OCI-LY7 (cell line): Measurements from ENCODE around the gene ZNF554. TPM values are rescaled to one million over a fixed set of nuclear protein-coding genes. Genes with fewer than 3 reads are reported as not detected.

Source experiments
- BruUV-seq: library from RNA; stranded (reverse); fragments of 400-500 nt; replicated peaks from 2 replicates; lab custom pipeline; 2021; lab: Mats Ljungman, UMichigan
- CTCF ChIA-PET: fragments of 300-600 bp; sonication (Branson Sonifier 250); formaldehyde crosslinking; loops from one replicate; lab custom pipeline; 2022; ENCODE audit warnings: antibody characterized with exemption; ENCODE audit not compliant: unreplicated experiment; lab: Charles Lee
- POLR2A ChIA-PET: fragments of 300-600 bp; sonication (Branson Sonifier 250); formaldehyde crosslinking; loops from one replicate; lab custom pipeline; 2022; ENCODE audit warnings: antibody characterized with exemption; lab: Charles Lee
- DNase-seq: peaks from one replicate; pipeline ENCODE4 v3.0.0-alpha.2; 2015; ENCODE audit warnings: low spot score
- H2AFZ ChIP-seq: fragments of 200-600 bp; sonication (generic), shearing (Covaris generic); 2 replicates; pipeline ENCODE4 v1.6.1; 2014; ENCODE audit warnings: mild to moderate bottlenecking, antibody characterized with exemption, low read length, moderate library complexity
- H3K27ac ChIP-seq: fragments of 200-600 bp; sonication (generic); 2 replicates; pipeline ENCODE4 v1.5.1; 2014; ENCODE audit warnings: mixed run types, low read depth, mild to moderate bottlenecking, moderate library complexity, low read length, inconsistent platforms; ENCODE audit not compliant: poor library complexity, severe bottlenecking
- H3K36me3 ChIP-seq: fragments of 200-600 bp; sonication (generic); 2 replicates; pipeline ENCODE4 v1.6.1; 2014; ENCODE audit warnings: mild to moderate bottlenecking, antibody characterized with exemption, low read length, moderate library complexity, mixed read lengths; ENCODE audit not compliant: insufficient read depth
- H3K4me1 ChIP-seq: fragments of 200-600 bp; sonication (generic); 2 replicates; pipeline ENCODE4 v1.5.1; 2014; ENCODE audit warnings: mild to moderate bottlenecking, low read length; ENCODE audit not compliant: insufficient read depth, poor library complexity, severe bottlenecking
- H3K4me2 ChIP-seq: fragments of 200-600 bp; sonication (generic); 2 replicates; pipeline ENCODE4 v1.6.1; 2014; ENCODE audit warnings: mild to moderate bottlenecking, low read length
- H3K4me3 ChIP-seq: fragments of 200-600 bp; sonication (generic); 2 replicates; pipeline ENCODE4 v1.5.1; 2014; ENCODE audit warnings: mild to moderate bottlenecking, low read depth, low read length; ENCODE audit not compliant: poor library complexity, severe bottlenecking
- H3K79me2 ChIP-seq: fragments of 200-600 bp; sonication (generic); 2 replicates; pipeline ENCODE4 v1.6.1; 2016; ENCODE audit warnings: low read depth, mild to moderate bottlenecking, low read length, moderate library complexity, mixed read lengths; ENCODE audit not compliant: insufficient read depth
- H3K9me2 ChIP-seq: fragments of 200-600 bp; sonication (generic); 2 replicates; pipeline ENCODE4 v1.6.1; 2016; ENCODE audit warnings: mild to moderate bottlenecking, low read length, mixed read lengths; ENCODE audit not compliant: insufficient read depth
- H3K9me3 ChIP-seq: fragments of 200-600 bp; sonication (generic); 2 replicates; pipeline ENCODE4 v1.6.1; 2014; ENCODE audit warnings: mild to moderate bottlenecking, mixed run types, low read length, mixed read lengths
- H4K20me1 ChIP-seq: fragments of 200-600 bp; sonication (generic); 2 replicates; pipeline ENCODE4 v1.6.1; 2014; ENCODE audit warnings: mild to moderate bottlenecking, antibody characterized with exemption, low read length, moderate library complexity, mixed read lengths; ENCODE audit not compliant: insufficient read depth
- CTCF ChIP-seq: fragments of 200-600 bp; sonication (generic); conservative IDR thresholded peaks from 2 replicates; pipeline ENCODE4 v1.5.1; 2014; ENCODE audit warnings: mild to moderate bottlenecking, antibody characterized with exemption, low read length, moderate library complexity, mixed read lengths
- EZH2phosphoT487 ChIP-seq: fragments of 200-600 bp; sonication (generic); IDR thresholded peaks from 2 replicates; pipeline ENCODE4 v1.6.1; 2018; ENCODE audit warnings: low read depth, borderline replicate concordance, mild to moderate bottlenecking, mixed run types, antibody characterized with exemption, low read length, moderate library complexity, mixed read lengths
- intact Hi-C: fragments of 100-400 bp; cut with micrococcal nuclease; formaldehyde crosslinking; loops from one replicate; pipeline ENCODE4 v1.10.0; 2022; ENCODE audit not compliant: unreplicated experiment
- total RNA-seq, 2 experiments: library from RNA; depleted of rRNA in 1 of 2; stranded (reverse); fragments of >200 nt in 1 of 2; shearing (Covaris generic) in 1 of 2; gene quantifications; 2 replicates each; pipeline ENCODE4 v1.2.3, GENCODE V29; 2014 to 2022

ZNF554 gene
- total RNA-seq, 2 experiments from 2014 or later = 3.9 to 4.4 TPM

GRCh38 chr19:2800506-2800905 lies 19.2 kb upstream of the ZNF554 start:
- H2AFZ ChIP-seq = no peak overlapping the region
- DNase-seq = no peak
- no peaks in the 10 kb centered on the region for H3K9me2 ChIP-seq
- H3K9me3 ChIP-seq = no peaks in the 10 kb centered on the region
- H3K4me3 ChIP-seq = no peak overlapping the region
- H3K36me3 ChIP-seq = peaks cover 95% of the 10 kb centered on the region
- TF ChIP-seq CTCF (no peak), EZH2phosphoT487 (no peak)
- no peak overlapping the region for H3K4me2 ChIP-seq
- no peaks in the 10 kb centered on the region for H3K79me2 ChIP-seq
- POLR2A ChIA-PET = no interaction called here
- no peaks in the 10 kb centered on the region for H3K4me1 ChIP-seq
- no peak overlapping the region for H3K27ac ChIP-seq
- no TSS peak for BruUV-seq
- no peaks in the 10 kb centered on the region; the same call in 1 of the 2 replicates for H4K20me1 ChIP-seq
- intact Hi-C loops = no loop called here
- CTCF ChIA-PET = no interaction called here

GRCh38 chr19:2802826-2803225 lies 16.8 kb upstream of the ZNF554 start:
- H3K36me3 ChIP-seq = peaks cover 92% of the 10 kb centered on the region
- no peaks in the 10 kb centered on the region for H3K9me3 ChIP-seq
- intact Hi-C loops = no loop called here
- H3K79me2 ChIP-seq = no peaks in the 10 kb centered on the region
- TF ChIP-seq CTCF (no peak), EZH2phosphoT487 (no peak)
- no peak overlapping the region for H3K4me2 ChIP-seq
- H3K4me1 ChIP-seq = no peaks in the 10 kb centered on the region
- H2AFZ ChIP-seq = no peak overlapping the region
- no peaks in the 10 kb centered on the region for H3K9me2 ChIP-seq
- CTCF ChIA-PET = no interaction called here
- H3K27ac ChIP-seq = no peak overlapping the region
- no TSS peak for BruUV-seq
- H4K20me1 ChIP-seq = no peaks in the 10 kb centered on the region; the same call in 1 of the 2 replicates
- POLR2A ChIA-PET = no interaction called here
- DNase-seq = no peak
- no peak overlapping the region for H3K4me3 ChIP-seq

DNA sequence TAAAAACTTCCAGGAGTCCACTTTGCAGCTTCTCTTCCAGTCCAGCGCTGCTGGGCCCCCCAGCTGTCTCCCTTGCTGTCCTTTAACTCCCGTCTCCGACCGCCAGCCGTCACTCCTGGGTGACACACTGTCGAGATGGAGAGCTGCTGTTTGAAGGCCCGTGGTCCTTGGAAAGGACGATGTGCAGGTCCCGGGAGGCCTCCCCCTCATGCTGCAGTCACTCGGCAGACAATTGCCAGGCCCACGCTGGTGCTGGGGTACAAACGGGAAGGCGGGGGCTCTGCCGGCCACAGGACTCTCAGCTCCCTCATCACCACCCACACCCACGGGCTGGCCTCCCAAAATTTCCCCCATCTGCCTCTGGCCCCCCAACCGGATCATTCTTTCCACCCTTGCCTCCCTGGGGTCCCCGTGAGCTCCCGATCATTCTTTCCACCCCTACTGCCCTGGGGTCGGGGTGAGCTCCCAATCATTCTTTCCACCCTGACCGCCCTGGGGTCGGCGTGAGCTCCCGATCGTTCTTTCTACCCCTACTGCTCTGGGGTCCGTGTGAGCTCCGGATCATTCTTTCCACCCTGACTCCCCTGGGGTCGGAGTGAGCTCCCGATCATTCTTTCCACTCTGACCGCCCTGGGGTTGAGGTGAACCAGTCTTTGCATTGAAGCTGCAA lies 16.0 kb upstream of the ZNF554 start:
- peaks cover 92% of the 10 kb centered on the region for H3K36me3 ChIP-seq
- H3K4me2 ChIP-seq = no peak overlapping the region
- intact Hi-C loops = no loop called here
- no peak overlapping the region for H3K27ac ChIP-seq
- no TSS peak for BruUV-seq
- TF ChIP-seq EZH2phosphoT487 (no peak), CTCF (no peak)
- no peaks in the 10 kb centered on the region for H3K9me3 ChIP-seq
- POLR2A ChIA-PET = no interaction called here
- CTCF ChIA-PET = interaction anchor here (0.6 kb wide), 1 partner anchor 471 kb away, joined by 3 read pairs; no protein-coding TSS in a partner anchor
- H3K4me1 ChIP-seq = no peaks in the 10 kb centered on the region
- no peak overlapping the region for H2AFZ ChIP-seq
- no peaks in the 10 kb centered on the region for H3K79me2 ChIP-seq
- no peak for DNase-seq
- H4K20me1 ChIP-seq = no peaks in the 10 kb centered on the region
- no peak overlapping the region for H3K4me3 ChIP-seq
- H3K9me2 ChIP-seq = no peaks in the 10 kb centered on the region
